ENCODE results near the gene SLX4IP. TPM values are rescaled to one million over a fixed set of nuclear protein-coding genes. Genes with fewer than 3 reads are reported as not detected.
A peak's percentile ranks its signal among the peaks of the same experiment; 100 is the strongest.

SLX4IP gene
- total and polyA plus RNA-seq, 2 of the 13 experiments (the other 11 are each of a cell fraction or from before 2014, with no cell fraction given): 3.6 to 7.3 TPM

DNA sequence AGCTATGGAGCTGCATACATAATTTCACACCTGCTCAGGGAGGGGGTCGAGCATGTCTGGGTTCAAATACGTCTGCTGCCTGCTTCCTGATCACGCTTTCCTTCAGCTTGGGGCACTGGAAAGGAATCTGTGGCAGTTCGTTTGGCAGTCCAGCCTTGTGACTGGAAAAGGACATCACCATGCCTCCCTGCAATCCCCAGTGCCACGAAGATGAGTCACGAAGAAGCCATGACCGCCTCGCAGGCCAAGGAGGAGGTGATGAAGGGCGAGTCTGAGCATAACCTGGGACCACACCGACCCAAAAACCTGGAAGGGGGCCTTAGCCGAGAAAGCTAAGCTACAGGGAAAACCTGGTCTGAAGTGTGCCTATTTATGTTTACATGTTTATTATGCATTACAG, 225.6 kb downstream of the SLX4IP start (continued):
- TF ChIP-seq, protein P1, sequence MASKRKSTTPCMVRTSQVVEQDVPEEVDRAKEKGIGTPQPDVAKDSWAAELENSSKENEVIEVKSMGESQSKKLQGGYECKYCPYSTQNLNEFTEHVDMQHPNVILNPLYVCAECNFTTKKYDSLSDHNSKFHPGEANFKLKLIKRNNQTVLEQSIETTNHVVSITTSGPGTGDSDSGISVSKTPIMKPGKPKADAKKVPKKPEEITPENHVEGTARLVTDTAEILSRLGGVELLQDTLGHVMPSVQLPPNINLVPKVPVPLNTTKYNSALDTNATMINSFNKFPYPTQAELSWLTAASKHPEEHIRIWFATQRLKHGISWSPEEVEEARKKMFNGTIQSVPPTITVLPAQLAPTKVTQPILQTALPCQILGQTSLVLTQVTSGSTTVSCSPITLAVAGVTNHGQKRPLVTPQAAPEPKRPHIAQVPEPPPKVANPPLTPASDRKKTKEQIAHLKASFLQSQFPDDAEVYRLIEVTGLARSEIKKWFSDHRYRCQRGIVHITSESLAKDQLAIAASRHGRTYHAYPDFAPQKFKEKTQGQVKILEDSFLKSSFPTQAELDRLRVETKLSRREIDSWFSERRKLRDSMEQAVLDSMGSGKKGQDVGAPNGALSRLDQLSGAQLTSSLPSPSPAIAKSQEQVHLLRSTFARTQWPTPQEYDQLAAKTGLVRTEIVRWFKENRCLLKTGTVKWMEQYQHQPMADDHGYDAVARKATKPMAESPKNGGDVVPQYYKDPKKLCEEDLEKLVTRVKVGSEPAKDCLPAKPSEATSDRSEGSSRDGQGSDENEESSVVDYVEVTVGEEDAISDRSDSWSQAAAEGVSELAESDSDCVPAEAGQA (IDR thresholded peaks at IDR 0.05; ENCODE audit: low read depth): no peak
- TF ChIP-seq, protein P1 (CRISPR knock-in tag; IDR thresholded peaks at IDR 0.05; ENCODE audit: borderline replicate concordance): no peak
- TF ChIP-seq SUZ12 (IDR thresholded peaks at IDR 0.05; ENCODE audit: low read depth, low read length) (no peak), ZBTB26 (CRISPR knock-in tag; IDR thresholded peaks at IDR 0.05; ENCODE audit: borderline replicate concordance) (no peak), FOXK2 (IDR thresholded peaks at IDR 0.05) (no peak), ZNF263 (CRISPR knock-in tag; IDR thresholded peaks at IDR 0.05) (no peak), POLR2G (IDR thresholded peaks at IDR 0.05; ENCODE audit: low read depth, low read length) (peak; percentile 50; the same call in 1 of the 2 replicates), ZNF709 (CRISPR knock-in tag; IDR thresholded peaks at IDR 0.05) (no peak), ZNF124 (CRISPR knock-in tag; IDR thresholded peaks at IDR 0.05) (no peak), RNF219 (CRISPR knock-in tag; IDR thresholded peaks at IDR 0.05) (no peak), ZNF776 (CRISPR knock-in tag; IDR thresholded peaks at IDR 0.05) (no peak), SSRP1 (CRISPR knock-in tag; IDR thresholded peaks at IDR 0.05) (0 out of 2 replicates have a peak, but pooled peaks have one; percentile 40), ZNF296 (CRISPR knock-in tag; conservative IDR thresholded peaks at IDR 0.05) (no peak), ZNF878 (CRISPR knock-in tag; IDR thresholded peaks at IDR 0.05) (no peak), ZNF772 (CRISPR knock-in tag; IDR thresholded peaks at IDR 0.05) (no peak), ZNF225 (CRISPR knock-in tag; IDR thresholded peaks at IDR 0.05) (no peak), ZNF782 (CRISPR knock-in tag; IDR thresholded peaks at IDR 0.05; ENCODE audit: borderline replicate concordance) (no peak), ZC3H4 (CRISPR knock-in tag; IDR thresholded peaks at IDR 0.05; ENCODE audit: borderline replicate concordance) (0 out of 2 replicates have a peak, but pooled peaks have one; percentile 47)
- TF ChIP-seq, protein P2, sequence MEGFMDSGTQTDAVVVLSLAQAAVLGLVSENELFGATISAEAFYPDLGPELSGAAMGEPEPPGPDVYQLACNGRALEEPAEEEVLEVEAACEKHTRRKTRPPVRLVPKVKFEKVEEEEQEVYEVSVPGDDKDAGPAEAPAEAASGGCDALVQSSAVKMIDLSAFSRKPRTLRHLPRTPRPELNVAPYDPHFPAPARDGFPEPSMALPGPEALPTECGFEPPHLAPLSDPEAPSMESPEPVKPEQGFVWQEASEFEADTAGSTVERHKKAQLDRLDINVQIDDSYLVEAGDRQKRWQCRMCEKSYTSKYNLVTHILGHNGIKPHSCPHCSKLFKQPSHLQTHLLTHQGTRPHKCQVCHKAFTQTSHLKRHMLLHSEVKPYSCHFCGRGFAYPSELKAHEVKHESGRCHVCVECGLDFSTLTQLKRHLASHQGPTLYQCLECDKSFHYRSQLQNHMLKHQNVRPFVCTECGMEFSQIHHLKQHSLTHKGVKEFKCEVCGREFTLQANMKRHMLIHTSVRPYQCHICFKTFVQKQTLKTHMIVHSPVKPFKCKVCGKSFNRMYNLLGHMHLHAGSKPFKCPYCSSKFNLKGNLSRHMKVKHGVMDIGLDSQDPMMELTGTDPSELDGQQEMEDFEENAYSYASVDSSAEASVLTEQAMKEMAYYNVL (CRISPR knock-in tag; IDR thresholded peaks at IDR 0.05; ENCODE audit: borderline replicate concordance): no peak
- TF ChIP-seq, protein P3, sequence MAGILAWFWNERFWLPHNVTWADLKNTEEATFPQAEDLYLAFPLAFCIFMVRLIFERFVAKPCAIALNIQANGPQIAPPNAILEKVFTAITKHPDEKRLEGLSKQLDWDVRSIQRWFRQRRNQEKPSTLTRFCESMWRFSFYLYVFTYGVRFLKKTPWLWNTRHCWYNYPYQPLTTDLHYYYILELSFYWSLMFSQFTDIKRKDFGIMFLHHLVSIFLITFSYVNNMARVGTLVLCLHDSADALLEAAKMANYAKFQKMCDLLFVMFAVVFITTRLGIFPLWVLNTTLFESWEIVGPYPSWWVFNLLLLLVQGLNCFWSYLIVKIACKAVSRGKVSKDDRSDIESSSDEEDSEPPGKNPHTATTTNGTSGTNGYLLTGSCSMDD (CRISPR knock-in tag; IDR thresholded peaks at IDR 0.05): no peak
